A549 (cell line): ENCODE data around the gene LIN7A.

ENCODE experiments used
- PHF8 ChIP-seq: fragments of 200-600 bp; sonication (generic); IDR thresholded peaks from 2 replicates; pipeline ENCODE4 v1.6.1; 2016; ENCODE audit warnings: low read depth, mild to moderate bottlenecking, antibody characterized with exemption, moderate library complexity, borderline replicate concordance
- TF ChIP-seq, protein P1 (sequence below): fragments of >200 bp; sonication (Bioruptor Twin); formaldehyde crosslinking; IDR thresholded peaks from 3 replicates; pipeline ENCODE4 v1.5.1; 2016

DNA sequence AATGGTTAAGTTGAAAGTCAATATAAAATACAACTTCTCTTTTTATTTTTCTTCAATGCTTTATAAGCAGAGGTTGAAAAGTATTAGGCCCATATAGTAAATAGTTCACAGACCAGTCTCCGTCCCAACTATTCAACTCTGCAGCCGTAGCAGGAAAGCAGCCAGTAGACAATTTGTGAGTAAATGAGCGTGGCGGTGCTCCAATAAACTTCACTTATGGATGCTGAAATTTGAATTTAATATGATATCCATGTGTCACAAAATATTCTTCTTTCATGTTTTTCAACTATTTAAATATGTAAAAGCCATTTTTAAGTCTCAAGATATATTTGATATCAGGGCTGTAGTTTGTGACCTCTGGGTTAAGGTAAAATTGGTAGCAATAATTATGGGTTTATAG is 17.7 kb downstream of the LIN7A start:
- no peak for TF ChIP-seq PHF8
- TF ChIP-seq, protein P1, sequence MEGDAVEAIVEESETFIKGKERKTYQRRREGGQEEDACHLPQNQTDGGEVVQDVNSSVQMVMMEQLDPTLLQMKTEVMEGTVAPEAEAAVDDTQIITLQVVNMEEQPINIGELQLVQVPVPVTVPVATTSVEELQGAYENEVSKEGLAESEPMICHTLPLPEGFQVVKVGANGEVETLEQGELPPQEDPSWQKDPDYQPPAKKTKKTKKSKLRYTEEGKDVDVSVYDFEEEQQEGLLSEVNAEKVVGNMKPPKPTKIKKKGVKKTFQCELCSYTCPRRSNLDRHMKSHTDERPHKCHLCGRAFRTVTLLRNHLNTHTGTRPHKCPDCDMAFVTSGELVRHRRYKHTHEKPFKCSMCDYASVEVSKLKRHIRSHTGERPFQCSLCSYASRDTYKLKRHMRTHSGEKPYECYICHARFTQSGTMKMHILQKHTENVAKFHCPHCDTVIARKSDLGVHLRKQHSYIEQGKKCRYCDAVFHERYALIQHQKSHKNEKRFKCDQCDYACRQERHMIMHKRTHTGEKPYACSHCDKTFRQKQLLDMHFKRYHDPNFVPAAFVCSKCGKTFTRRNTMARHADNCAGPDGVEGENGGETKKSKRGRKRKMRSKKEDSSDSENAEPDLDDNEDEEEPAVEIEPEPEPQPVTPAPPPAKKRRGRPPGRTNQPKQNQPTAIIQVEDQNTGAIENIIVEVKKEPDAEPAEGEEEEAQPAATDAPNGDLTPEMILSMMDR: no peak
